HCT116 (cell line): ENCODE data around the gene OVOL3. TPM values are rescaled to one million over a fixed set of nuclear protein-coding genes. Genes with fewer than 3 reads are reported as not detected.

Experiments
- ATAC-seq: fragments of 200-7000 bp; cut with Tn5 transposase; 2 replicates; pipeline ENCODE4 v1.9.1; 2020; ENCODE audit warnings: mild to moderate bottlenecking, moderate library complexity
- BruUV-seq: library from RNA; stranded (reverse); fragments of 400-500 nt; replicated peaks from 2 replicates; lab custom pipeline; 2021; lab: Mats Ljungman, UMichigan
- CTCF ChIA-PET: fragments of 300-600 bp; sonication (Branson Sonifier 250); formaldehyde crosslinking; loops from one replicate; lab custom pipeline; 2021; ENCODE audit warnings: antibody characterized with exemption; lab: Charles Lee
- POLR2A ChIA-PET: fragments of 300-600, 350-600 bp; sonication (Branson Sonifier 250); formaldehyde crosslinking; loops from one replicate; lab custom pipeline; 2021; ENCODE audit warnings: antibody characterized with exemption; lab: Charles Lee
- RAD21 ChIA-PET, 2 experiments: fragments of 300-600 bp; sonication (Branson Sonifier 250); formaldehyde crosslinking; loops; one replicate each; lab custom pipeline; 2023; ENCODE audit warnings: low total read pairs in 2 of 2; ENCODE audit not compliant: uncharacterized antibody in 2 of 2, unreplicated experiment in 2 of 2, low non-redundant PET in 1 of 2; lab: Charles Lee
- DNase-seq: peaks from one replicate; pipeline ENCODE4 v3.0.0-alpha.2; 2010; ENCODE audit warnings: low read depth, low spot score
- H2AFZ ChIP-seq: fragments of 200-600 bp; shearing (Covaris generic), sonication (generic); 2 replicates; pipeline ENCODE4 v1.6.1; 2017; ENCODE audit warnings: low read depth, mixed run types, mixed read lengths, antibody characterized with exemption, low read length; ENCODE audit not compliant: poor library complexity, severe bottlenecking
- H3K27ac ChIP-seq: 2 replicates; pipeline ENCODE4 v1.5.1; 2012; ENCODE audit warnings: low read depth, low read length
- H3K27me3 ChIP-seq: fragments of 200-600 bp; sonication (generic); 2 replicates; pipeline ENCODE4 v1.6.1; 2016; ENCODE audit warnings: mixed run types, low read length, mixed read lengths; ENCODE audit not compliant: insufficient read depth
- H3K36me3 ChIP-seq, 2 experiments: fragments of 200-500 bp in 1 of 2; fragments of 200-600 bp in 1 of 2; sonication (Bioruptor generic) in 1 of 2; sonication (generic) in 1 of 2; 2 replicates each; pipeline versions ENCODE4 v1.5.1 to v1.6.1; 2014 to 2016; ENCODE audit warnings: low read length in 2 of 2, inconsistent platforms in 1 of 2, mixed read lengths in 1 of 2, mixed run types in 1 of 2; ENCODE audit not compliant: insufficient read depth in 2 of 2, control insufficient read depth in 1 of 2
- H3K4me1 ChIP-seq, 2 experiments: fragments of 200-600 bp in 1 of 2; sonication (generic) in 1 of 2; 2 replicates each; pipeline versions ENCODE4 v1.5.1 to v1.6.1; 2012 to 2017; ENCODE audit warnings: low read length in 2 of 2, inconsistent platforms in 1 of 2, mild to moderate bottlenecking in 1 of 2, mixed read lengths in 1 of 2, mixed run types in 1 of 2, moderate library complexity in 1 of 2; ENCODE audit not compliant: insufficient read depth in 2 of 2, control insufficient read depth in 1 of 2
- H3K4me2 ChIP-seq: fragments of 200-600 bp; sonication (generic); 2 replicates; pipeline ENCODE4 v1.6.1; 2017; ENCODE audit warnings: mixed run types, low read length, mixed read lengths
- H3K4me3 ChIP-seq, 2 experiments: fragments of 200-600 bp in 1 of 2; sonication (generic) in 1 of 2; replicated peaks in 1 of 2; 2 replicates each; pipeline ENCODE4 v1.5.1; 2011 to 2016; ENCODE audit warnings: low read length in 2 of 2, control low read depth in 1 of 2, low read depth in 1 of 2, mild to moderate bottlenecking in 1 of 2, mixed read lengths in 1 of 2, mixed run types in 1 of 2
- H3K79me2 ChIP-seq: fragments of 200-600 bp; sonication (generic); 2 replicates; pipeline ENCODE4 v1.6.1; 2017; ENCODE audit warnings: mild to moderate bottlenecking, mixed run types, low read length, moderate library complexity, mixed read lengths; ENCODE audit not compliant: insufficient read depth
- H3K9ac ChIP-seq: fragments of 200-600 bp; sonication (generic); 2 replicates; pipeline ENCODE4 v1.6.1; 2016; ENCODE audit warnings: low read length, mixed read lengths
- H3K9me2 ChIP-seq: fragments of 200-600 bp; sonication (generic), shearing (Covaris generic); 2 replicates; pipeline ENCODE4 v1.6.1; 2017; ENCODE audit warnings: mixed run types, mild to moderate bottlenecking, moderate library complexity; ENCODE audit not compliant: insufficient read depth
- H3K9me3 ChIP-seq, 2 experiments: fragments of 200-500 bp in 1 of 2; fragments of 200-600 bp in 1 of 2; sonication (Bioruptor generic) in 1 of 2; sonication (generic) in 1 of 2; 2 replicates each; pipeline ENCODE4 v1.6.1; 2014 to 2017; ENCODE audit warnings: low read length in 2 of 2, mixed read lengths in 2 of 2, inconsistent platforms in 1 of 2, low read depth in 1 of 2, mild to moderate bottlenecking in 1 of 2, mixed run types in 1 of 2, moderate library complexity in 1 of 2; ENCODE audit not compliant: control insufficient read depth in 1 of 2, insufficient read depth in 1 of 2
- H4K20me1 ChIP-seq: fragments of 200-600 bp; sonication (generic), shearing (Covaris generic); 2 replicates; pipeline ENCODE4 v1.6.1; 2017; ENCODE audit warnings: mixed run types, mild to moderate bottlenecking, moderate library complexity; ENCODE audit not compliant: insufficient read depth
- EGR1 ChIP-seq: IDR thresholded peaks from 2 replicates; pipeline ENCODE4 v1.6.1; 2012; ENCODE audit warnings: low read depth
- EZH2phosphoT487 ChIP-seq: fragments of 200-600 bp; IDR thresholded peaks from 2 replicates; pipeline ENCODE4 v1.6.1; 2018; ENCODE audit warnings: antibody characterized with exemption, borderline replicate concordance
- FOSL1 ChIP-seq: IDR thresholded peaks from 2 replicates; pipeline ENCODE4 v1.6.1; 2012; ENCODE audit warnings: low read depth
- TCF7L2 ChIP-seq: IDR thresholded peaks from 2 replicates; pipeline ENCODE4 v1.7.0; 2011; ENCODE audit warnings: borderline replicate concordance, inconsistent platforms; ENCODE audit not compliant: insufficient read depth, insufficient read length; ENCODE audit errors: extremely low read depth
- ZNF274 ChIP-seq: fragments of 200-500 bp; sonication (Bioruptor generic); IDR thresholded peaks from 2 replicates; pipeline ENCODE4 v1.6.1; 2014; ENCODE audit warnings: mild to moderate bottlenecking, low read depth, low read length, inconsistent platforms
- intact Hi-C: fragments of 100-400 bp; cut with micrococcal nuclease; formaldehyde crosslinking; loops from 2 replicates; pipeline ENCODE4 v1.10.0; 2022
- total RNA-seq: library from RNA; stranded (reverse); gene quantifications from one replicate; pipeline ENCODE4 v1.2.1, GENCODE V29; 2021; ENCODE audit not compliant: unreplicated experiment
- TF ChIP-seq, protein P1 (sequence below), 3 experiments: fragments of 200-600 bp in 1 of 3; sonication (generic) in 1 of 3; IDR thresholded peaks in 2 of 3; conservative IDR thresholded peaks in 1 of 3; 2 replicates each; pipeline ENCODE4 v1.5.1; 2012 to 2017; ENCODE audit warnings: low read depth in 2 of 3, low read length in 2 of 3, antibody characterized with exemption in 1 of 3, borderline replicate concordance in 1 of 3, control low read depth in 1 of 3, mild to moderate bottlenecking in 1 of 3, mixed read lengths in 1 of 3, mixed run types in 1 of 3, moderate library complexity in 1 of 3; ENCODE audit not compliant: insufficient read depth in 1 of 3
- TF ChIP-seq, protein P2 (sequence below): IDR thresholded peaks from 2 replicates; pipeline ENCODE4 v1.6.1; 2012; ENCODE audit warnings: low read depth
- TF ChIP-seq, protein P3 (sequence below): IDR thresholded peaks from 2 replicates; pipeline ENCODE4 v1.6.1; 2012
- TF ChIP-seq, protein P4 (sequence below): IDR thresholded peaks from 2 replicates; pipeline ENCODE4 v1.6.1; 2011; ENCODE audit warnings: mild to moderate bottlenecking, low read length, moderate library complexity; ENCODE audit not compliant: insufficient replicate concordance; ENCODE audit errors: extremely low read depth

OVOL3 gene
- total RNA-seq, 1 experiment from 2014 or later = not detected

DNA sequence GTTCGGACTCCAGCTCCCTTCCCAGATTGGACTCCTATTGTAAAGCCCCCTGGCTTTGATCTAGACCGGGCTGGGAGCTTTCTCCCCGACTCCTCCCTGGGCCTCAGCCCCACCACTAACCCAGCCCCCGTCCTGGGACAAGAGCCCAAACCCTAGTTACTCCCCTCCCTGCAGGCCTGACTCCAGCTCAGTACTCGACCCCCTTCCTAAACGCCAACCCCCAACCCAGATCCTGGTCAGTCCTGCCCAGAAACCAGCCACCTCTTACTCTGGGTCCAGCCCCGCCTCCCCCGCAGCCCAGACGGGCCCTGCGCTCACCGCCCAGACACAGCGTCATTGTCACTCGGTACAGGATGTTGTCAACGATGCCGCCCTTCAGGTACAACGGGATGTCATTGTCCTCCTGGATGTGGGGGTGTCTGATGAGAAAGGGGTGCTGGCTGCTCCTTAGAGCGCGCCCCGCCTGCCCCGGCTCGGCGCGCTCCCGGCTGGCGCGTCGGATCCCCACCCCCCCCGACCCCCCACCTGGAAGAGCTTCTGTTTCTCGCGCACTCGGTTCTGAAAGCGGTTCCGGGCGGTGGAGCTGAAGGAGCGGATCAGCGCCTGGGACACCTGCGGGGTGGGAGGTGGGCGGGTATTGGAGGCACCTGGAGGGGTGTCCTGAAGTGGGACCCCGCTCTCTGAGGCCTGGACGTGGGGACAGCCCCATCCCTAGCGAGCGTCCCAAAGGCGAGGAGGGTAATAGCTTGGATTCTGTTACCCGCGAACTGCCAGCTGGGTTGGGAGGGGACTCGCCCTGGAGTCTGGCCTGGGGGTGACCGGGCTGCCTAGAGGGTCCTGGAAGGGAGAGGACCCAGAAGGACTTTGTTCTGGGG lies 40.4 kb downstream of the OVOL3 start:
- H3K27me3 ChIP-seq = no peaks in the 10 kb centered on the region
- H3K4me2 ChIP-seq = no peak overlapping the region
- no peaks in the 10 kb centered on the region for H3K9me3 ChIP-seq
- ChIA-PET CTCF (no interaction called here), POLR2A (interaction anchor here (1.4 kb wide), 1 partner anchor 23 kb away, joined by 4 read pairs; no protein-coding TSS in a partner anchor), RAD21 (no interaction called here)
- TF ChIP-seq, protein P1, sequence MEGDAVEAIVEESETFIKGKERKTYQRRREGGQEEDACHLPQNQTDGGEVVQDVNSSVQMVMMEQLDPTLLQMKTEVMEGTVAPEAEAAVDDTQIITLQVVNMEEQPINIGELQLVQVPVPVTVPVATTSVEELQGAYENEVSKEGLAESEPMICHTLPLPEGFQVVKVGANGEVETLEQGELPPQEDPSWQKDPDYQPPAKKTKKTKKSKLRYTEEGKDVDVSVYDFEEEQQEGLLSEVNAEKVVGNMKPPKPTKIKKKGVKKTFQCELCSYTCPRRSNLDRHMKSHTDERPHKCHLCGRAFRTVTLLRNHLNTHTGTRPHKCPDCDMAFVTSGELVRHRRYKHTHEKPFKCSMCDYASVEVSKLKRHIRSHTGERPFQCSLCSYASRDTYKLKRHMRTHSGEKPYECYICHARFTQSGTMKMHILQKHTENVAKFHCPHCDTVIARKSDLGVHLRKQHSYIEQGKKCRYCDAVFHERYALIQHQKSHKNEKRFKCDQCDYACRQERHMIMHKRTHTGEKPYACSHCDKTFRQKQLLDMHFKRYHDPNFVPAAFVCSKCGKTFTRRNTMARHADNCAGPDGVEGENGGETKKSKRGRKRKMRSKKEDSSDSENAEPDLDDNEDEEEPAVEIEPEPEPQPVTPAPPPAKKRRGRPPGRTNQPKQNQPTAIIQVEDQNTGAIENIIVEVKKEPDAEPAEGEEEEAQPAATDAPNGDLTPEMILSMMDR (IDR thresholded peaks at IDR 0.05 in 2 of 3, conservative IDR thresholded peaks at IDR 0.05 in 1 of 3; ENCODE audit: borderline replicate concordance in 1 of 3, insufficient read depth in 1 of 3, low read depth in 2 of 3, low read length in 2 of 3) = no peak
- H3K4me1 ChIP-seq = no peaks in the 10 kb centered on the region
- peaks cover 17% of the 10 kb centered on the region; the same call in 1 of the 2 replicates for H3K79me2 ChIP-seq
- ATAC-seq (no peak; the same call in 1 of the 2 replicates), DNase-seq (no peak)
- intact Hi-C loops = no loop called here
- no peak overlapping the region for H2AFZ ChIP-seq
- H3K9me2 ChIP-seq = no peaks in the 10 kb centered on the region
- no peak overlapping the region for H3K27ac ChIP-seq
- BruUV-seq = no TSS peak
- H4K20me1 ChIP-seq = no peaks in the 10 kb centered on the region
- peaks cover 20 to 45% of the 10 kb centered on the region in 2 experiments for H3K36me3 ChIP-seq
- no peak overlapping the region for H3K9ac ChIP-seq
- no peak overlapping the region for H3K4me3 ChIP-seq

DNA sequence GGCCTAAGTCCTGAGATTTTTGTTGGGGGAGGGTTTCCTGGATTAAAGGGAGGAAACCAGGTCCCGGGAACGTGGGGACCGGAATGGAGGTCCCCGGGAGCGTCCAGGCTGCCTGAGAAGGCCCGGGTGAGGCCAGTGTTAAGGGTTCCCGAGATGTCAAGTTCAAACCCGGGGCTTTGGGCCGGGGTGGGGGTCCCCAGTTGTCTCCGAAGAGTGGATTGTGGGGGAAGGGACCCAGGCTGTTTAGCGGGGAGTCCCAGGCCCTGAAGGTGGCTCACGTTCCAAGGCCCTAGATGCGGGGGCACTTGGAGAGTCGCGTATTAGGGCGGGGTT lies 41.0 kb downstream of the OVOL3 start:
- peaks cover 13% of the 10 kb centered on the region; the same call in 1 of the 2 replicates for H3K79me2 ChIP-seq
- H3K4me2 ChIP-seq = no peak overlapping the region
- H2AFZ ChIP-seq = no peak overlapping the region
- ChIA-PET RAD21 (no interaction called here), CTCF (no interaction called here), POLR2A (no interaction called here)
- H4K20me1 ChIP-seq = no peaks in the 10 kb centered on the region
- ATAC-seq (no peak), DNase-seq (no peak)
- intact Hi-C loops = no loop called here
- no peaks in the 10 kb centered on the region for H3K9me2 ChIP-seq
- H3K4me3 ChIP-seq = no peak overlapping the region
- no TSS peak for BruUV-seq
- H3K27ac ChIP-seq = no peak overlapping the region
- H3K9ac ChIP-seq = no peak overlapping the region
- H3K4me1 ChIP-seq = no peaks in the 10 kb centered on the region
- no peaks in the 10 kb centered on the region for H3K27me3 ChIP-seq
- H3K36me3 ChIP-seq = peaks cover 17 to 39% of the 10 kb centered on the region in 2 experiments
- no peaks in the 10 kb centered on the region for H3K9me3 ChIP-seq
- TF ChIP-seq EZH2phosphoT487 (no peak), ZNF274 (no peak), TCF7L2 (no peak), FOSL1 (no peak), EGR1 (no peak)
- TF ChIP-seq, protein P2, sequence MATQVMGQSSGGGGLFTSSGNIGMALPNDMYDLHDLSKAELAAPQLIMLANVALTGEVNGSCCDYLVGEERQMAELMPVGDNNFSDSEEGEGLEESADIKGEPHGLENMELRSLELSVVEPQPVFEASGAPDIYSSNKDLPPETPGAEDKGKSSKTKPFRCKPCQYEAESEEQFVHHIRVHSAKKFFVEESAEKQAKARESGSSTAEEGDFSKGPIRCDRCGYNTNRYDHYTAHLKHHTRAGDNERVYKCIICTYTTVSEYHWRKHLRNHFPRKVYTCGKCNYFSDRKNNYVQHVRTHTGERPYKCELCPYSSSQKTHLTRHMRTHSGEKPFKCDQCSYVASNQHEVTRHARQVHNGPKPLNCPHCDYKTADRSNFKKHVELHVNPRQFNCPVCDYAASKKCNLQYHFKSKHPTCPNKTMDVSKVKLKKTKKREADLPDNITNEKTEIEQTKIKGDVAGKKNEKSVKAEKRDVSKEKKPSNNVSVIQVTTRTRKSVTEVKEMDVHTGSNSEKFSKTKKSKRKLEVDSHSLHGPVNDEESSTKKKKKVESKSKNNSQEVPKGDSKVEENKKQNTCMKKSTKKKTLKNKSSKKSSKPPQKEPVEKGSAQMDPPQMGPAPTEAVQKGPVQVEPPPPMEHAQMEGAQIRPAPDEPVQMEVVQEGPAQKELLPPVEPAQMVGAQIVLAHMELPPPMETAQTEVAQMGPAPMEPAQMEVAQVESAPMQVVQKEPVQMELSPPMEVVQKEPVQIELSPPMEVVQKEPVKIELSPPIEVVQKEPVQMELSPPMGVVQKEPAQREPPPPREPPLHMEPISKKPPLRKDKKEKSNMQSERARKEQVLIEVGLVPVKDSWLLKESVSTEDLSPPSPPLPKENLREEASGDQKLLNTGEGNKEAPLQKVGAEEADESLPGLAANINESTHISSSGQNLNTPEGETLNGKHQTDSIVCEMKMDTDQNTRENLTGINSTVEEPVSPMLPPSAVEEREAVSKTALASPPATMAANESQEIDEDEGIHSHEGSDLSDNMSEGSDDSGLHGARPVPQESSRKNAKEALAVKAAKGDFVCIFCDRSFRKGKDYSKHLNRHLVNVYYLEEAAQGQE = no peak
- TF ChIP-seq, protein P3, sequence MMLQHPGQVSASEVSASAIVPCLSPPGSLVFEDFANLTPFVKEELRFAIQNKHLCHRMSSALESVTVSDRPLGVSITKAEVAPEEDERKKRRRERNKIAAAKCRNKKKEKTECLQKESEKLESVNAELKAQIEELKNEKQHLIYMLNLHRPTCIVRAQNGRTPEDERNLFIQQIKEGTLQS = no peak
- TF ChIP-seq, protein P4, sequence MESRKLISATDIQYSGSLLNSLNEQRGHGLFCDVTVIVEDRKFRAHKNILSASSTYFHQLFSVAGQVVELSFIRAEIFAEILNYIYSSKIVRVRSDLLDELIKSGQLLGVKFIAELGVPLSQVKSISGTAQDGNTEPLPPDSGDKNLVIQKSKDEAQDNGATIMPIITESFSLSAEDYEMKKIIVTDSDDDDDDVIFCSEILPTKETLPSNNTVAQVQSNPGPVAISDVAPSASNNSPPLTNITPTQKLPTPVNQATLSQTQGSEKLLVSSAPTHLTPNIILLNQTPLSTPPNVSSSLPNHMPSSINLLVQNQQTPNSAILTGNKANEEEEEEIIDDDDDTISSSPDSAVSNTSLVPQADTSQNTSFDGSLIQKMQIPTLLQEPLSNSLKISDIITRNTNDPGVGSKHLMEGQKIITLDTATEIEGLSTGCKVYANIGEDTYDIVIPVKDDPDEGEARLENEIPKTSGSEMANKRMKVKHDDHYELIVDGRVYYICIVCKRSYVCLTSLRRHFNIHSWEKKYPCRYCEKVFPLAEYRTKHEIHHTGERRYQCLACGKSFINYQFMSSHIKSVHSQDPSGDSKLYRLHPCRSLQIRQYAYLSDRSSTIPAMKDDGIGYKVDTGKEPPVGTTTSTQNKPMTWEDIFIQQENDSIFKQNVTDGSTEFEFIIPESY = no peak
